GM18499 (cell line): ENCODE results near the gene PON3.

Source experiments
- ATAC-seq: cut with Tn5 transposase; IDR thresholded peaks from one replicate; pipeline ENCODE4 v1.9.1; 2021; ENCODE audit warnings: moderate number of reproducible peaks; ENCODE audit not compliant: insufficient read depth, unreplicated experiment

Gene PON3

GRCh38 chr7:95396136-95397032 lies at the start of gene PON3:
TSS of gene PON3 (minus strand) at chr7:95396375. CDS start at chr7:95396350, 25 bp downstream.
- ATAC-seq = no peak

GRCh38 chr7:95444796-95445195 lies 48.6 kb upstream of the PON3 start:
- no peak for ATAC-seq

GRCh38 chr7:95441042-95441823 lies 45.1 kb upstream of the PON3 start:
- ATAC-seq = no peak

DNA sequence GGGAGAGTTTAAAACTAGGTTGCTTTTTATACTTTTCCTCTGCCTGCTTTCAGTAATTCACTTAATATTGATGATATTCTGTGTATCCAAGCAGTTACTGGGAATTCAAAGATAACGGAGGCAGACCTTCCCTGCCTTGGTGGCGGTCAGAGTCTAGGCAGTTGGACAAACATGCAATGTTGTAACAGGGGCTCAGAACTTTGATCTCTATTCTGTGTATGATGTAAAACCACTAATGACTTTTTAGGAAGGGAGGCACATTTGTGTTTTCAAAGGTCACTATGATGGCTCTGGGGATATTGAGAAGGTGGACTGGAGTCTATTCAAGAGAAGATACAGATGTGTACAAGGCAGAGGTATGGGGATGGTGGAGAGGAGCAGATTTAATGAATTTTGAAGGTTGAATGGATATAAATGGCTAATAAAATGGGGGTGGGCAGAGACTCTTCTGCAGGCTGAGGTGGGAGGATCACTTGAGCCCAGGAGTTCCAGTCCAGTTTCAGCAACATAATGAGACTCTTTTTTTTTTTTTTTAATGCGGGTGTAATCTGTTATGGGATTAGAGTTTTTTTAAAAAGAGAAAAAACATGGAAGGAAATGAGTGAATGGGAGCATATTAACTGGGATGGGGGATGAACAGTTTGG lies 44.3 kb upstream of the PON3 start:
- ATAC-seq = no peak

DNA sequence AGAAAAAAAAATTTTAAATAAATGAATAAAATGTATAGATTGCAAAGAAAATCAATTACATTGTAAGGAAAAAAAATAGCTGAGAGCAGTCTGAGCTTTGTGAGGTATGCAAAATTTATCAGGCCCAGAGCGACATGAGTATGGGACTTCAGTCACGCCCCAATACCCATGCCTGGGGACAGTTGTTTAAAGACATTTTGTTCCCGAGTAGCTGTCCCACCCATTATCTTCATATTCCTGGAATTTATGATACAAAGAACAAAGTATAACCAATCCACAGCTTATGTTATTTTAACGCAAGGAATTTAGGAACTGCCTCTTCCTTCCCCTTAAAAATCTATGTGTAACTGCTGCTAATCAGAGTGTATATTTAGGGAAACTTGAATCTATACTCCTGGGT lies 40.2 kb upstream of the PON3 start:
- ATAC-seq = no peak

DNA sequence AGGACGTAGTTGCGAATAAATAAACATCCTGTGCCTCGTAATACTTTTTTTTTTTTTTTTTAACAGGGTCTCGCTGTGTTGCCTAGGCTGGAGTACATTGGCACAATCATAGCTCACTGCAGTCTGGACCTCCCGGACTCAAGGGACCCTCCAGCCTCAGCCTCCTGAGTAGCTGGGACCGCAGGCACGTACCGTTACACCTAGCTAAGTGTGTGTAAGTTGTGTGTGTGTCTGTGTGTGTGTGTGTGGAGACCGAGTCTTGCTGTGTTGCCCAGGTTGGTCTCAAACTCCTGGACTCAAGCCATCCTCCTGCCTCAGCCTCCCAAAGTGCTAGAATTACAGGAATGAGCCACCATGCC lies 39.2 kb upstream of the PON3 start:
- ATAC-seq = no peak

DNA sequence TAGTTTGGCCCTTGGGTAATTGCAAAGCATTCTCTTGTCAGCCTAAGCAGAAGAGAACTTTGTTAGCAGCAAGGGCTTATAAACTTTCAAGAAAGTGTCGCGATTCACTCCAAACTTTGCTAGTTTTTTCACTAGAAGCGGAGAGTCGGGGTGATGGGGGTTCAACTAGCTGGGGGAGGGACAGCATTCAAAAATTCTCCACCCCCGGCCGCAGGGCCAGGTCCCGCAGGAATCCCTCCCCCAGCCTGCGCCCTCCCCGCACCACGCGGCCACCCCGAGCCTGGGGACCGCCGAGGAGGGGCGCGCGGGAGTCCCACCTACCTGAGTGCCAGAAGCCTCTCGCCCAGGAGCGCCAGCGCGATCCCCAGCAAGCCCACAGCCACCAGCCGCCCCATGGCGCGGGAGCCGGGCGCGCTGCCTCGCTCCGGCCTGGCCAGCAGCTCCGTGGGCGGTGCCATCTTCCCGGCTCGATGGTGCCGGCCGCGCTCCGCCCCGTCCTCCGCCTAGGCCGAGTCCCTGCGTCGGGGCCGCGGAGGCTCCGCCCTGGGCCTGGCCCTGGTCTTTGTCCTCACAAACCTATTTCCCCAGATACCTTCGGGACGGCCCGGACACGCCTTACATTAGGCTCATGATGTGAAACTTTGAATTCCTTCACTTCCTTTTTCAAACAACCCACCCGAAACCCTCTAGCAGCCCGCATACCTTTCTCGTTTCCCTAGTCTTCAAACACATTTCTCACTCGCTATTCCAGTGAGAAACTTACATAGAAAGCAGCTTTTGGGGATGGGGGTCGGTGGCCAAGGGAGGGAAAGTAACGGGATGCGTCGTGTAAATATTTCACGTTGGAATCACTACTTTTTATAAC lies 38.6 kb upstream of the PON3 start, which contains the start of gene PON2:
Gene PON2 (minus strand): TSS at position 472 of the 865 bp plus-strand sequence. CDS start 77 bp downstream, at position 395.
- ATAC-seq = peak; percentile 94

- no peak for ATAC-seq
Observed at GRCh38 chr7:95433952-95434556, 37.9 kb upstream of the PON3 start.

- no peak for ATAC-seq
Observed at GRCh38 chr7:95433129-95433528, 37.0 kb upstream of the PON3 start.

DNA sequence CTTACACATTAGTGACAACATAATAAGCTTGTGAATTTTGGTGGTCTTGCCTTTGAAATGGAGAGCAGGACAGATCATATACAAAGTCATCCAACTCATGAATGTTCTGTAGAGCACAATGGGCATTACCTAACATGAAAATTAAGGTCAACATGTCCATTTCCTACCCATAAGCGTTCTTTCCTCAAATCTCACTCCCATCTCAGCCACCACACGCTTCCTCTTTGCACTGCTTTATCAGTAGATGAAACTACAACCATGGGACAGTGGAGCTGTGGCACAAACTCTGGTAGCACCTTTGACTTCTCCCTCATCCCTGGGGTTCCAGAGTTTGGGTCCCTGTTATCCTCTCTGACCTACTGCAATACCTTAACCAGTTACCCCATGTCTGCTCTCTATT lies 36.4 kb upstream of the PON3 start:
- no peak for ATAC-seq

DNA sequence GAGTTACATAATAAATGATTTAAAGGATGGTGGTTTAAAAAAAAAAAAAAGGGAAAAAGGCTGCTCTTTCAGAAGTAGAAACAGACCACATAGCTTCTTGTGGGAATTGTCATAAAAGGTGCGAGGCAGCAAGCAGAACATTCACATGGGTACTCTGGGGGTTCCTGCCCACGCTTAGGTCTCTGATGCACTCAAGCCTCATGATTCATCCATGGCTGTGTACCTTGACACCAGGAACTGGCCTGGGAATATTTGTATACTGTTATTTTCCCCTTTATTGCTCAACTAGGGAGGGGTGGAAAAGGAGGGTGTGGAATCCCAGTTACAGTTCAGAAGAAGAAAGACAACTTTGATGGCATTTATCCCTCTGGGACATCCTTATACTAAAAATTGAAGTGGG lies 34.7 kb upstream of the PON3 start:
- ATAC-seq = no peak

GRCh38 chr7:95429241-95429990 lies 33.2 kb upstream of the PON3 start:
- ATAC-seq = no peak

- ATAC-seq = no peak
Observed at GRCh38 chr7:95427914-95428516, 31.8 kb upstream of the PON3 start.

- ATAC-seq = no peak
Observed at GRCh38 chr7:95427166-95427565, 31.0 kb upstream of the PON3 start.

DNA sequence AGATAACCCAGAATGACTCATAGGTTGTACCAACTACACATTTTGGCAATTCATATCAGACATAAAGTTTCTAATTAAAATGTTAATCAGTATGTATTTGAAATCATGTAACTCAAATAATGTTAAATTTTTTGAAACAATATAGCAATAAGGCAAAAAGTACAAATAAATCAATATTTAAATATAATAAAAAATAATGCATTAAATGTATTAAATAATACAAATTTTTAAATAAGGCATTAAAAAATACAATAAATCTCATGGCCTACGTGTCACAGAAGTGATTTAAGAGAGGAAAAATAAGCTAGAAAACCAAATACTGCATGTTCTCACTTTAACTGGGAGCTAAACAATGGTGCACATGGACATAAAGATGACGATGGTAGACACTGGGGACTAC lies 29.5 kb upstream of the PON3 start:
- no peak for ATAC-seq

- ATAC-seq = no peak
Observed at GRCh38 chr7:95424716-95425115, 28.5 kb upstream of the PON3 start.

DNA sequence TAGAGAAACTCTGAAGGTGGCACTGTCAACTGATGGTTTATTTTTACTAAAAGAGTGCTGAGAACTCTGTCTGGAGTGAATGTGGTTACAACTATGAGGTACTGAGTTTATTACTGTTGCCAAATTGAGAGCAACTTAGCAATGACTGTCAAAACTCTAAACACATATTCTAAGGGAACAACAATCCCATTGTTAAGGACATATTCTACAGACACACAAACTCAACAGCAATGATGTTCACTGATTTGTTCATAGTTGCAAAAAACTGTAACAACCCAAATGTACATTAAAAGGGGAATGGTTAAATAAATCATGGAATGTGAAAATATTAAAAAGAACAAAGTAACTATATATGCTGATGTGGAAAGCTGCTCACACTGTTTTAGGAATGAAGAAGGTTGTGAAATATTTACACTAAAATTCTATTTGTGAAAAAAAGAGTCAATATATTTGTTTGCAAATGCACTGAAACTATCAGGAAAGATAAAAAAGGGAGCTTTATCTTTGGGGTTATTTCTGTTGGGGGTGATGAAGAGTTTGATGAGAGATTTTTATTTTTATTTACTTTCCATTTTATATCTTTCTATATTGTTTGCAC lies 25.8 kb upstream of the PON3 start:
- no peak for ATAC-seq
